ENCODE data around the gene MAGOHB.

Gene MAGOHB

DNA sequence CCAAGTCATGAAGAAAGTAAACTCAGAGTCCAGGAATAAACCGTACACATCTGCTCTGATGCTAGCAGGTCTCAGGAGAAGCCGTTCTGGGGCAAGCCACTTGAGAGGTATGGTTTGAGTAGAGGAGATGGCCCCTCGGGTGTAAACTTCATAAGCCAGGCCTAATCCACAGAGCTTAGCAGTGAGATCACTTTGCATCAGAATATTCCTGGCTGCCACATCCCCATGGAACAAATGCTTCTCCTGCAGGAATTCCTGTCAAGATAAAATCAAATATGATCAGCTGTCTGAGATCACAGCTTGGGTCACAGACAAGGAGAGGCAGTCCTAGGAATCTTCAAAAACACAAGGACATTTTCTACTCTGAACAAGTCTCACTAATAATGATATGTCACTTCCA is 11.2 kb upstream of the MAGOHB start:
- in situ Hi-C loops (cut with MboI; ENCODE audit: low sequenced_read_pairs, unreplicated experiment): no loop called here
- TF ChIP-seq, protein P1, sequence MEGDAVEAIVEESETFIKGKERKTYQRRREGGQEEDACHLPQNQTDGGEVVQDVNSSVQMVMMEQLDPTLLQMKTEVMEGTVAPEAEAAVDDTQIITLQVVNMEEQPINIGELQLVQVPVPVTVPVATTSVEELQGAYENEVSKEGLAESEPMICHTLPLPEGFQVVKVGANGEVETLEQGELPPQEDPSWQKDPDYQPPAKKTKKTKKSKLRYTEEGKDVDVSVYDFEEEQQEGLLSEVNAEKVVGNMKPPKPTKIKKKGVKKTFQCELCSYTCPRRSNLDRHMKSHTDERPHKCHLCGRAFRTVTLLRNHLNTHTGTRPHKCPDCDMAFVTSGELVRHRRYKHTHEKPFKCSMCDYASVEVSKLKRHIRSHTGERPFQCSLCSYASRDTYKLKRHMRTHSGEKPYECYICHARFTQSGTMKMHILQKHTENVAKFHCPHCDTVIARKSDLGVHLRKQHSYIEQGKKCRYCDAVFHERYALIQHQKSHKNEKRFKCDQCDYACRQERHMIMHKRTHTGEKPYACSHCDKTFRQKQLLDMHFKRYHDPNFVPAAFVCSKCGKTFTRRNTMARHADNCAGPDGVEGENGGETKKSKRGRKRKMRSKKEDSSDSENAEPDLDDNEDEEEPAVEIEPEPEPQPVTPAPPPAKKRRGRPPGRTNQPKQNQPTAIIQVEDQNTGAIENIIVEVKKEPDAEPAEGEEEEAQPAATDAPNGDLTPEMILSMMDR (IDR thresholded peaks at IDR 0.05; ENCODE audit: borderline replicate concordance, control extremely low read depth, extremely low read depth, insufficient read depth, missing control alignments): no peak
- DNase-seq (ENCODE audit: low spot score): no peak

- in situ Hi-C loops (cut with MboI; ENCODE audit: low sequenced_read_pairs, unreplicated experiment): no loop called here
- TF ChIP-seq, protein P1 (IDR thresholded peaks at IDR 0.05; ENCODE audit: borderline replicate concordance, control extremely low read depth, extremely low read depth, insufficient read depth, missing control alignments): no peak
- DNase-seq (ENCODE audit: low spot score): no peak
Measured at GRCh38 chr12:10623131-10623530, 9.7 kb upstream of the MAGOHB start.

DNA sequence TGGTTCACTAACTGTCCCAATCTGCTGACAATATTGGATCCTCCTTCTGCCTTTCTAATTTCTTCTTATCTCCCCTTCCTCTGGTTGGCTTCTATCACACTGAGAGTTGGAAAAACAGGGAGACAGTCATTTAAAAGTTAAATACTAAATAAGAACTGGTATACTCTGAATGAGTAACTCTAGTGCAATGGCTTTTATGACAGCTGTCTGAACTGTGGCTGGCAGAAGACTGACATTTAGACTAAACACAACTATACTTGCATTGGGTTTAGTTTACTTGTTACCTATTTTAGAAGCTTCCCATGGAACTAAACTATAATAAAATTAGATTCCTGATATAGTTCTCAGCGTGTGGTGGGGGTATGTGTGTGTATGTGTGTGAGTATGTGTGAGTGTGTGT is 7.9 kb upstream of the MAGOHB start:
- in situ Hi-C loops (cut with MboI; ENCODE audit: low sequenced_read_pairs, unreplicated experiment): no loop called here

GRCh38 chr12:10620078-10620779 is 6.8 kb upstream of the MAGOHB start:
- in situ Hi-C loops (cut with MboI; ENCODE audit: low sequenced_read_pairs, unreplicated experiment): no loop called here
- TF ChIP-seq, protein P1 (IDR thresholded peaks at IDR 0.05; ENCODE audit: borderline replicate concordance, control extremely low read depth, extremely low read depth, insufficient read depth, missing control alignments): no peak

More for the DNA sequence above, 7.9 kb upstream of the MAGOHB start:
- DNase-seq (ENCODE audit: low spot score): no peak
- TF ChIP-seq, protein P1 (IDR thresholded peaks at IDR 0.05; ENCODE audit: borderline replicate concordance, control extremely low read depth, extremely low read depth, insufficient read depth, missing control alignments): no peak

GRCh38 chr12:10618338-10618987 is 5.1 kb upstream of the MAGOHB start:
- no peak for DNase-seq (ENCODE audit: low spot score)
- in situ Hi-C loops (cut with MboI; ENCODE audit: low sequenced_read_pairs, unreplicated experiment): no loop called here
- TF ChIP-seq, protein P1 (IDR thresholded peaks at IDR 0.05; ENCODE audit: borderline replicate concordance, control extremely low read depth, extremely low read depth, insufficient read depth, missing control alignments): no peak

More at GRCh38 chr12:10620078-10620779, 6.8 kb upstream of the MAGOHB start:
- no peak for DNase-seq (ENCODE audit: low spot score)

DNA sequence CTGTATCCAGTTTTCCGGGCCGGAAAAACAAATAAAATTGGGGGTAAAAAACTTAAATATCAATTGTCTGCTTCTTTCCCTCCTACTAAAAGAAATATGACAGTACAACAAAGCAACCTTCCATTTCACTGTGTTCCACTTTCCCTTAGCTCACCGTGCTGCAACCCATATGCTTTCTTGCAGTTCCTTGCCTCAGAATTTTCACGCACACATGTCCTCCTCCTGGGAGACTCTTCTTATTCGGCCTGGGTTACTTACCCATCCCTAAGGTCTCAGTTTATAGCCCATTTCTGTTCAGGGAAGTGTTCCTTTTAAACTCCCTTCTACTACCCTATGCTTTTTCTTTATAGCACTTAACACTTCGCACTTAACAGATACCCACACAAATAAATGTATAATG is 4.5 kb upstream of the MAGOHB start:
- TF ChIP-seq, protein P1 (IDR thresholded peaks at IDR 0.05; ENCODE audit: borderline replicate concordance, control extremely low read depth, extremely low read depth, insufficient read depth, missing control alignments): no peak
- in situ Hi-C loops (cut with MboI; ENCODE audit: low sequenced_read_pairs, unreplicated experiment): no loop called here
- no peak for DNase-seq (ENCODE audit: low spot score)
